SK-N-SH treated with all-trans-retinoic acid at 6 μM for 48 hours (cell line): Measurements from ENCODE around the gene CTXN1.

Experiments used
- ATAC-seq: fragments of 200-7000 bp; cut with Tn5 transposase; 3 replicates; pipeline ENCODE4 v1.9.1; 2020; ENCODE audit warnings: mild to moderate bottlenecking, moderate library complexity
- ARNTL ChIP-seq: fragments of 450-650 bp; formaldehyde crosslinking; IDR thresholded peaks from 2 replicates; pipeline ENCODE4 v1.5.0; 2020; ENCODE audit warnings: low read depth, mild to moderate bottlenecking, moderate library complexity, borderline replicate concordance
- BACH2 ChIP-seq: fragments of 250-450 bp; sonication (Bioruptor Pico); IDR thresholded peaks from 2 replicates; pipeline ENCODE4 v1.9.0; 2021; ENCODE audit warnings: mild to moderate bottlenecking, borderline replicate concordance
- CREB5 ChIP-seq: fragments of 250-450 bp; sonication (Bioruptor Pico); IDR thresholded peaks from 2 replicates; pipeline ENCODE4 v1.5.1; 2020; ENCODE audit warnings: low read depth, mild to moderate bottlenecking, moderate library complexity
- CSDC2 ChIP-seq: fragments of 250-450 bp; sonication (Bioruptor Pico); IDR thresholded peaks from 2 replicates; pipeline ENCODE4 v1.5.0; 2020; ENCODE audit warnings: mild to moderate bottlenecking, moderate library complexity
- CSRNP3 ChIP-seq: fragments of 250-450 bp; sonication (Bioruptor Pico); IDR thresholded peaks from 2 replicates; pipeline ENCODE4 v1.5.1; 2021; ENCODE audit warnings: mild to moderate bottlenecking, moderate library complexity
- GLIS3 ChIP-seq: fragments of 250-450 bp; sonication (Bioruptor Pico); IDR thresholded peaks from 2 replicates; pipeline ENCODE4 v1.5.0; 2020; ENCODE audit warnings: mild to moderate bottlenecking, moderate library complexity
- ISL1 ChIP-seq: fragments of 250-450 bp; sonication (Bioruptor Pico); IDR thresholded peaks from 2 replicates; pipeline ENCODE4 v2.1.2; 2022; ENCODE audit warnings: mild to moderate bottlenecking, moderate library complexity
- OSR1 ChIP-seq: fragments of 250-450 bp; sonication (Bioruptor Pico); IDR thresholded peaks from 2 replicates; pipeline ENCODE4 v1.8.0; 2022; ENCODE audit warnings: moderate library complexity, mild to moderate bottlenecking, inconsistent platforms
- POU6F1 ChIP-seq: fragments of 250-450 bp; sonication (Bioruptor Pico); IDR thresholded peaks from 2 replicates; pipeline ENCODE4 v1.8.0; 2021; ENCODE audit warnings: low read depth, mild to moderate bottlenecking, moderate library complexity, borderline replicate concordance
- PPARA ChIP-seq: fragments of 250-450 bp; sonication (Bioruptor Pico); IDR thresholded peaks from 2 replicates; pipeline ENCODE4 v1.5.0; 2020; ENCODE audit warnings: mild to moderate bottlenecking, borderline replicate concordance
- RARB ChIP-seq: fragments of 250-450 bp; sonication (Bioruptor Pico); IDR thresholded peaks from 2 replicates; pipeline ENCODE4 v1.8.0; 2021; ENCODE audit warnings: mild to moderate bottlenecking, moderate library complexity
- SNAI2 ChIP-seq: fragments of 250-450 bp; sonication (Bioruptor Pico); IDR thresholded peaks from 2 replicates; pipeline ENCODE4 v1.5.0; 2020; ENCODE audit warnings: mild to moderate bottlenecking, moderate library complexity
- TCF4 ChIP-seq: fragments of 250-450 bp; sonication (Bioruptor Pico); IDR thresholded peaks from 2 replicates; pipeline ENCODE4 v1.8.0; 2021; ENCODE audit warnings: mild to moderate bottlenecking, moderate library complexity, borderline replicate concordance
- TOX ChIP-seq: fragments of 250-450 bp; sonication (Bioruptor Pico); IDR thresholded peaks from 2 replicates; pipeline ENCODE4 v1.8.0; 2021; ENCODE audit warnings: mild to moderate bottlenecking, moderate library complexity, borderline replicate concordance
- TSHZ2 ChIP-seq: fragments of 250-450 bp; sonication (Bioruptor Pico); IDR thresholded peaks from 2 replicates; pipeline ENCODE4 v1.5.0; 2020; ENCODE audit warnings: mild to moderate bottlenecking, moderate library complexity
- ZC3H10 ChIP-seq: fragments of 250-450 bp; sonication (Bioruptor Pico); IDR thresholded peaks from 2 replicates; pipeline ENCODE4 v1.5.1; 2021; ENCODE audit warnings: mild to moderate bottlenecking, moderate library complexity
- ZFP3 ChIP-seq: fragments of 250-450 bp; sonication (Bioruptor Pico); IDR thresholded peaks from 2 replicates; pipeline ENCODE4 v1.5.0; 2020; ENCODE audit warnings: mild to moderate bottlenecking, moderate library complexity
- ZNF565 ChIP-seq: fragments of 450-650 bp; formaldehyde crosslinking; conservative IDR thresholded peaks from 2 replicates; pipeline ENCODE4 v1.5.0; 2020; ENCODE audit warnings: low read depth, mild to moderate bottlenecking, moderate library complexity
- ZNF70 ChIP-seq: fragments of 450-650 bp; formaldehyde crosslinking; IDR thresholded peaks from 2 replicates; pipeline ENCODE4 v1.5.0; 2020; ENCODE audit warnings: mild to moderate bottlenecking, moderate library complexity
- ZNF8 ChIP-seq: fragments of 450-650 bp; formaldehyde crosslinking; IDR thresholded peaks from 2 replicates; pipeline ENCODE4 v1.5.0; 2020; ENCODE audit warnings: mild to moderate bottlenecking, moderate library complexity

Gene CTXN1

GRCh38 chr19:7926727-7927604 lies 1.0 kb upstream of the CTXN1 start (continued):
- TF ChIP-seq CREB5 (CRISPR knock-in tag): no peak
- TF ChIP-seq CSDC2 (CRISPR knock-in tag): no peak
- no peak for TF ChIP-seq SNAI2

- TF ChIP-seq ZFP3 (0 out of 2 replicates have a peak, but pooled peaks have one; percentile 60), GLIS3 (CRISPR knock-in tag) (no peak), PPARA (CRISPR knock-in tag) (no peak)
- peak; percentile 16 for ATAC-seq
Measured at GRCh38 chr19:7925171-7925851, 624 bp downstream of the CTXN1 start.

- ATAC-seq: no peak
- no peak for TF ChIP-seq PPARA (CRISPR knock-in tag)
- TF ChIP-seq CSRNP3: no peak
Measured at GRCh38 chr19:7924651-7925170, 1.2 kb downstream of the CTXN1 start.

- TF ChIP-seq CSRNP3: no peak
- no peak for TF ChIP-seq ZC3H10 (CRISPR knock-in tag)
- no peak for TF ChIP-seq ZNF70 (CRISPR knock-in tag)
- TF ChIP-seq POU6F1 (CRISPR knock-in tag): no peak
- no peak for TF ChIP-seq GLIS3 (CRISPR knock-in tag)
- TF ChIP-seq ARNTL (CRISPR knock-in tag): no peak
- TF ChIP-seq RARB: no peak
- ATAC-seq: no peak
Measured at GRCh38 chr19:7924241-7924640, 1.7 kb downstream of the CTXN1 start.

GRCh38 chr19:7923295-7924191 lies 2.4 kb downstream of the CTXN1 start:
- no peak for ATAC-seq
- TF ChIP-seq OSR1 (CRISPR knock-in tag) (no peak), ZFP3 (no peak), BACH2 (CRISPR knock-in tag) (no peak), SNAI2 (no peak), CSDC2 (CRISPR knock-in tag) (no peak), ZNF8 (no peak), GLIS3 (CRISPR knock-in tag) (no peak), POU6F1 (CRISPR knock-in tag) (no peak), ZNF565 (no peak), TCF4 (CRISPR knock-in tag) (no peak), PPARA (CRISPR knock-in tag) (no peak), RARB (no peak), ISL1 (CRISPR knock-in tag) (no peak), TOX (CRISPR knock-in tag) (no peak), TSHZ2 (CRISPR knock-in tag) (no peak)
